ENCODE data around the gene NANOS3. TPM values are rescaled to one million over a fixed set of nuclear protein-coding genes. Genes with fewer than 3 reads are reported as not detected.

NANOS3 gene
- total RNA-seq, 1 experiment from 2014 or later: 1.2 TPM

- intact Hi-C loops (cut with micrococcal nuclease; ENCODE audit: unreplicated experiment): no loop called here
- CTCF ChIA-PET: interaction anchor here (0.6 to 1.6 kb wide), 2 partner anchors 13 to 225 kb away, joined by 4 to 7 read pairs; no protein-coding TSS in a partner anchor
- H3K4me3 Mint-ChIP-seq (ENCODE audit: low read depth, unreplicated experiment): no peak overlapping the region
- H3K36me3 Mint-ChIP-seq (ENCODE audit: insufficient read depth, unreplicated experiment): peaks cover 45% of the 10 kb centered on the region
- H3K27ac Mint-ChIP-seq (ENCODE audit: unreplicated experiment): peak overlapping the region; percentile 91
- no peak for DNase-seq
- BruUV-seq (replicated peaks): no TSS peak
- H3K9me3 Mint-ChIP-seq (ENCODE audit: low read depth, unreplicated experiment): no peaks in the 10 kb centered on the region
- no peaks in the 10 kb centered on the region for H3K27me3 Mint-ChIP-seq (ENCODE audit: unreplicated experiment)
- TF ChIP-seq CTCF (IDR thresholded peaks at IDR 0.05; ENCODE audit: unreplicated experiment): no peak
- peaks cover 40% of the 10 kb centered on the region for H3K4me1 Mint-ChIP-seq (ENCODE audit: low read depth, unreplicated experiment)
Measured at GRCh38 chr19:13859361-13859880, 17.5 kb upstream of the NANOS3 start.

GRCh38 chr19:13860679-13861391 lies 16.1 kb upstream of the NANOS3 start:
- H3K9me3 Mint-ChIP-seq (ENCODE audit: low read depth, unreplicated experiment): no peaks in the 10 kb centered on the region
- intact Hi-C loops (cut with micrococcal nuclease; ENCODE audit: unreplicated experiment): no loop called here
- peak overlapping the region; percentile 81 for H3K27ac Mint-ChIP-seq (ENCODE audit: unreplicated experiment)
- CTCF ChIA-PET: interaction anchor here (0.7 to 2.2 kb wide), 4 partner anchors 9 to 77 kb away, joined by 3 to 16 read pairs (median 4); no protein-coding TSS in a partner anchor
- no peak overlapping the region for H3K4me3 Mint-ChIP-seq (ENCODE audit: low read depth, unreplicated experiment)
- H3K27me3 Mint-ChIP-seq (ENCODE audit: unreplicated experiment): no peaks in the 10 kb centered on the region
- DNase-seq: no peak
- no TSS peak for BruUV-seq (replicated peaks)
- TF ChIP-seq CTCF (IDR thresholded peaks at IDR 0.05; ENCODE audit: unreplicated experiment): no peak
- H3K4me1 Mint-ChIP-seq (ENCODE audit: low read depth, unreplicated experiment): peaks cover 44% of the 10 kb centered on the region
- peaks cover 49% of the 10 kb centered on the region for H3K36me3 Mint-ChIP-seq (ENCODE audit: insufficient read depth, unreplicated experiment)

- H3K4me1 Mint-ChIP-seq (ENCODE audit: low read depth, unreplicated experiment): peaks cover 46% of the 10 kb centered on the region
- peak overlapping the region; percentile 80 for H3K4me3 Mint-ChIP-seq (ENCODE audit: low read depth, unreplicated experiment)
- peak overlapping the region; percentile 81 for H3K27ac Mint-ChIP-seq (ENCODE audit: unreplicated experiment)
- no peak for TF ChIP-seq CTCF (IDR thresholded peaks at IDR 0.05; ENCODE audit: unreplicated experiment)
- BruUV-seq (replicated peaks): TSS peak; percentile 80
- no peaks in the 10 kb centered on the region for H3K27me3 Mint-ChIP-seq (ENCODE audit: unreplicated experiment)
- intact Hi-C loops (cut with micrococcal nuclease; ENCODE audit: unreplicated experiment): no loop called here
- H3K9me3 Mint-ChIP-seq (ENCODE audit: low read depth, unreplicated experiment): no peaks in the 10 kb centered on the region
- DNase-seq: no peak
- CTCF ChIA-PET: interaction anchor here (0.7 to 2.2 kb wide), 5 partner anchors 10 to 78 kb away, joined by 3 to 16 read pairs (median 3); no protein-coding TSS in a partner anchor
- H3K36me3 Mint-ChIP-seq (ENCODE audit: insufficient read depth, unreplicated experiment): peaks cover 52% of the 10 kb centered on the region
Measured at GRCh38 chr19:13861392-13861713, 15.6 kb upstream of the NANOS3 start.

GRCh38 chr19:13861714-13862531 lies 15.0 kb upstream of the NANOS3 start:
- intact Hi-C loops (cut with micrococcal nuclease; ENCODE audit: unreplicated experiment): loop anchor here (1.0 kb wide), 1 partner anchor 77 kb away; no protein-coding TSS in a partner anchor
- Mint-ChIP-seq H3K4me1 (ENCODE audit: low read depth, unreplicated experiment) (peaks cover 51% of the 10 kb centered on the region), H3K27ac (ENCODE audit: unreplicated experiment) (peak overlapping the region; percentile 81), H3K4me3 (ENCODE audit: low read depth, unreplicated experiment) (peak overlapping the region; percentile 80), H3K36me3 (ENCODE audit: insufficient read depth, unreplicated experiment) (peaks cover 58% of the 10 kb centered on the region), H3K9me3 (ENCODE audit: low read depth, unreplicated experiment) (no peaks in the 10 kb centered on the region), H3K27me3 (ENCODE audit: unreplicated experiment) (no peaks in the 10 kb centered on the region)
- TF ChIP-seq CTCF (IDR thresholded peaks at IDR 0.05; ENCODE audit: unreplicated experiment): peak; percentile 88
- BruUV-seq (replicated peaks): TSS peak; percentile 77
- CTCF ChIA-PET: interaction anchor here (0.5 to 2.2 kb wide), 19 partner anchors 10 to 801 kb away, joined by 3 to 16 read pairs (median 4); partner anchors contain the start of gene ZSWIM4
- DNase-seq: peak; percentile 91
